T-helper 2 cell treated with Interferon-gamma antibody and Interleukin-4, amounts not matched to agents 5 μg/mL and 100 μg/mL, for 36 hours (primary cell): Measurements from ENCODE around the gene NSMF.

ENCODE experiments used
- DNase-seq: peaks from one replicate; pipeline ENCODE4 v3.0.0; 2021; ENCODE audit warnings: low spot score
- H3K27ac Mint-ChIP-seq: one replicate; pipeline ENCODE4 v1.8.0; 2021; ENCODE audit warnings: mild to moderate bottlenecking, mixed read lengths
- H3K27me3 Mint-ChIP-seq: one replicate; pipeline ENCODE4 v1.8.0; 2021; ENCODE audit warnings: low read depth, mixed read lengths
- H3K36me3 Mint-ChIP-seq: one replicate; pipeline ENCODE4 v1.8.0; 2021; ENCODE audit warnings: low read depth, mixed read lengths
- H3K4me1 Mint-ChIP-seq: one replicate; pipeline ENCODE4 v1.8.0; 2021; ENCODE audit warnings: low read depth, mixed read lengths
- H3K4me3 Mint-ChIP-seq: one replicate; pipeline ENCODE4 v1.8.0; 2022; ENCODE audit warnings: mild to moderate bottlenecking, moderate library complexity, mixed read lengths
- H3K9me3 Mint-ChIP-seq: one replicate; pipeline ENCODE4 v1.8.0; 2021; ENCODE audit warnings: mixed read lengths

Gene NSMF

GRCh38 chr9:137486141-137486490 is 27.0 kb upstream of the NSMF start:
- Mint-ChIP-seq H3K27ac (no peak overlapping the region), H3K9me3 (no peaks in the 10 kb centered on the region), H3K4me1 (peaks cover 16% of the 10 kb centered on the region), H3K27me3 (no peaks in the 10 kb centered on the region), H3K36me3 (no peaks in the 10 kb centered on the region), H3K4me3 (no peak overlapping the region)
- no peak for DNase-seq

- Mint-ChIP-seq H3K9me3 (no peaks in the 10 kb centered on the region), H3K36me3 (no peaks in the 10 kb centered on the region), H3K4me1 (peaks cover 10% of the 10 kb centered on the region), H3K4me3 (no peak overlapping the region), H3K27ac (no peak overlapping the region), H3K27me3 (no peaks in the 10 kb centered on the region)
- DNase-seq, result no peak
Measured at GRCh38 chr9:137485343-137486140, 26.4 kb upstream of the NSMF start.

GRCh38 chr9:137484551-137485315 is 25.6 kb upstream of the NSMF start:
- no peaks in the 10 kb centered on the region for H3K36me3 Mint-ChIP-seq
- peaks cover 7% of the 10 kb centered on the region for H3K4me1 Mint-ChIP-seq
- no peaks in the 10 kb centered on the region for H3K9me3 Mint-ChIP-seq
- no peak for DNase-seq
- H3K27me3 Mint-ChIP-seq, result no peaks in the 10 kb centered on the region
- no peak overlapping the region for H3K27ac Mint-ChIP-seq
- H3K4me3 Mint-ChIP-seq, result no peak overlapping the region

GRCh38 chr9:137482094-137482781 is 23.1 kb upstream of the NSMF start:
- H3K4me3 Mint-ChIP-seq, result no peak overlapping the region
- no peaks in the 10 kb centered on the region for H3K36me3 Mint-ChIP-seq
- peaks cover 7% of the 10 kb centered on the region for H3K4me1 Mint-ChIP-seq
- no peaks in the 10 kb centered on the region for H3K27me3 Mint-ChIP-seq
- peak overlapping the region; percentile 15 for H3K27ac Mint-ChIP-seq
- DNase-seq, result no peak
- H3K9me3 Mint-ChIP-seq, result no peaks in the 10 kb centered on the region

GRCh38 chr9:137480686-137481683 is 21.9 kb upstream of the NSMF start:
- Mint-ChIP-seq H3K4me1 (peaks cover 7% of the 10 kb centered on the region), H3K4me3 (no peak overlapping the region), H3K27ac (no peak overlapping the region), H3K36me3 (no peaks in the 10 kb centered on the region), H3K27me3 (no peaks in the 10 kb centered on the region), H3K9me3 (peaks cover 5% of the 10 kb centered on the region)
- DNase-seq, result no peak

GRCh38 chr9:137479892-137480685 is 21.0 kb upstream of the NSMF start:
- no peak overlapping the region for H3K4me3 Mint-ChIP-seq
- no peaks in the 10 kb centered on the region for H3K36me3 Mint-ChIP-seq
- no peaks in the 10 kb centered on the region for H3K27me3 Mint-ChIP-seq
- H3K4me1 Mint-ChIP-seq, result peaks cover 7% of the 10 kb centered on the region
- H3K27ac Mint-ChIP-seq, result no peak overlapping the region
- DNase-seq, result no peak
- H3K9me3 Mint-ChIP-seq, result peaks cover 11% of the 10 kb centered on the region

GRCh38 chr9:137478962-137479861 is 20.1 kb upstream of the NSMF start:
- Mint-ChIP-seq H3K36me3 (no peaks in the 10 kb centered on the region), H3K9me3 (peaks cover 14% of the 10 kb centered on the region), H3K4me1 (peaks cover 7% of the 10 kb centered on the region), H3K27me3 (no peaks in the 10 kb centered on the region), H3K27ac (no peak overlapping the region), H3K4me3 (no peak overlapping the region)
- DNase-seq, result no peak

GRCh38 chr9:137478613-137478961 is 19.5 kb upstream of the NSMF start:
- Mint-ChIP-seq H3K4me1 (peaks cover 7% of the 10 kb centered on the region), H3K9me3 (peaks cover 18% of the 10 kb centered on the region), H3K27me3 (no peaks in the 10 kb centered on the region), H3K27ac (no peak overlapping the region), H3K4me3 (no peak overlapping the region), H3K36me3 (peaks cover 1% of the 10 kb centered on the region)
- DNase-seq, result no peak

- Mint-ChIP-seq H3K4me3 (no peak overlapping the region), H3K36me3 (peaks cover 5% of the 10 kb centered on the region), H3K4me1 (peaks cover 7% of the 10 kb centered on the region), H3K9me3 (peaks cover 24% of the 10 kb centered on the region), H3K27ac (no peak overlapping the region), H3K27me3 (no peaks in the 10 kb centered on the region)
- no peak for DNase-seq
Measured at GRCh38 chr9:137477778-137478612, 18.9 kb upstream of the NSMF start.

GRCh38 chr9:137476856-137477255 is 17.7 kb upstream of the NSMF start:
- Mint-ChIP-seq H3K36me3 (peaks cover 7% of the 10 kb centered on the region), H3K27ac (no peak overlapping the region), H3K27me3 (no peaks in the 10 kb centered on the region), H3K4me3 (no peak overlapping the region), H3K9me3 (peaks cover 27% of the 10 kb centered on the region), H3K4me1 (peaks cover 2% of the 10 kb centered on the region)
- no peak for DNase-seq

- no peak overlapping the region for H3K4me3 Mint-ChIP-seq
- peaks cover 2% of the 10 kb centered on the region for H3K27me3 Mint-ChIP-seq
- H3K27ac Mint-ChIP-seq, result no peak overlapping the region
- DNase-seq, result no peak
- H3K4me1 Mint-ChIP-seq, result peaks cover 2% of the 10 kb centered on the region
- H3K9me3 Mint-ChIP-seq, result peaks cover 31% of the 10 kb centered on the region
- peaks cover 7% of the 10 kb centered on the region for H3K36me3 Mint-ChIP-seq
Measured at GRCh38 chr9:137475666-137476065, 16.5 kb upstream of the NSMF start.
